ENCODE measurements around the gene COL16A1. TPM values are rescaled to one million over a fixed set of nuclear protein-coding genes. Genes with fewer than 3 reads are reported as not detected.

COL16A1 gene
- total and polyA plus RNA-seq, 2 of the 4 experiments (the other 2 are of a cell fraction): 34.2 to 62.8 TPM

GRCh38 chr1:31671147-31671546 lies 32.7 kb downstream of the COL16A1 start:
- H3K4me1 ChIP-seq (ENCODE audit: control insufficient read depth, insufficient read depth, low read length): peaks cover 12% of the 10 kb centered on the region
- no peaks in the 10 kb centered on the region for H4K20me1 ChIP-seq (ENCODE audit: insufficient read depth, low read length)
- no peak overlapping the region for H3K4me2 ChIP-seq (ENCODE audit: low read depth, low read length)
- no peak for ATAC-seq (ENCODE audit: low read depth)
- peaks cover 7% of the 10 kb centered on the region; the same call in 1 of the 2 replicates for H3K9me1 ChIP-seq (ENCODE audit: insufficient read depth, low read length)
- H3K14ac ChIP-seq (replicated peaks; ENCODE audit: low read depth, low read length): no peak overlapping the region
- H2AK9ac ChIP-seq (replicated peaks; ENCODE audit: low read depth, low read length, poor library complexity): no peak overlapping the region
- DNase-seq: no peak
- no peak overlapping the region for H2BK5ac ChIP-seq (ENCODE audit: low read depth, low read length, poor library complexity, severe bottlenecking)
- intact Hi-C loops (cut with micrococcal nuclease) (no loop called here), dilution Hi-C loops (cut with HindIII; ENCODE audit: low sequenced_read_pairs, unreplicated experiment) (no loop called here), in situ Hi-C loops (cut with MboI; ENCODE audit: low sequenced_read_pairs) (no loop called here)
- H3K79me1 ChIP-seq (ENCODE audit: low read depth in 1 of 2, low read length in 2 of 2): peaks cover 0 to 3% of the 10 kb centered on the region in 2 experiments; a peak in 1 of 4 replicates
- no peak overlapping the region for H3K9ac ChIP-seq (ENCODE audit: low read depth, low read length)
- no peak overlapping the region for H4K8ac ChIP-seq (ENCODE audit: low read depth in 2 of 2, low read length in 2 of 2)
- H2AK5ac ChIP-seq (ENCODE audit: low read depth, low read length): no peak overlapping the region
- WGBS, 2 experiments (ENCODE audit: extremely low coverage in 2 of 2, insufficient read length in 1 of 2): 93% methylated on average over 8 of the region's 11 CpGs; no CpG with 5 or more reads in 1 of the 2 experiments
- H3K36me3 ChIP-seq (ENCODE audit: control insufficient read depth, insufficient read depth, low read length): peaks cover 68% of the 10 kb centered on the region
- no peak overlapping the region for H2BK20ac ChIP-seq (ENCODE audit: low read depth, low read length)
- no TSS peak for BruUV-seq (replicated peaks)
- H3K18ac ChIP-seq (ENCODE audit: low read depth, low read length): no peak overlapping the region
- no peak overlapping the region for H4K91ac ChIP-seq (ENCODE audit: insufficient read depth, low read depth, low read length)
- TF ChIP-seq SMC3 (IDR thresholded peaks at IDR 0.05; ENCODE audit: low read depth, low read length) (no peak), NFE2L2 (IDR thresholded peaks at IDR 0.05; ENCODE audit: low read depth, low read length) (no peak), BHLHE40 (IDR thresholded peaks at IDR 0.05; ENCODE audit: low read depth, low read length) (no peak), FOS (IDR thresholded peaks at IDR 0.05; ENCODE audit: low read depth, low read length) (no peak), RFX5 (IDR thresholded peaks at IDR 0.05; ENCODE audit: low read depth, low read length) (no peak), CTCF (conservative IDR thresholded peaks at IDR 0.05; ENCODE audit: low read depth, low read length) (no peak), POLR2A (IDR thresholded peaks at IDR 0.05; ENCODE audit: low read depth, low read length) (no peak), CHD1 (IDR thresholded peaks at IDR 0.05; ENCODE audit: low read depth, low read length) (no peak), RAD21 (IDR thresholded peaks at IDR 0.05; ENCODE audit: low read length) (no peak), MAFK (IDR thresholded peaks at IDR 0.05; ENCODE audit: low read depth, low read length) (no peak), RCOR1 (IDR thresholded peaks at IDR 0.05; ENCODE audit: insufficient replicate concordance, low read length) (no peak), CEBPB (IDR thresholded peaks at IDR 0.05; ENCODE audit: low read depth, low read length) (no peak), MAZ (IDR thresholded peaks at IDR 0.05; ENCODE audit: borderline replicate concordance, low read depth, low read length) (no peak), MXI1 (IDR thresholded peaks at IDR 0.05; ENCODE audit: borderline replicate concordance, low read depth, low read length) (no peak)
- TF ChIP-seq, protein P1, sequence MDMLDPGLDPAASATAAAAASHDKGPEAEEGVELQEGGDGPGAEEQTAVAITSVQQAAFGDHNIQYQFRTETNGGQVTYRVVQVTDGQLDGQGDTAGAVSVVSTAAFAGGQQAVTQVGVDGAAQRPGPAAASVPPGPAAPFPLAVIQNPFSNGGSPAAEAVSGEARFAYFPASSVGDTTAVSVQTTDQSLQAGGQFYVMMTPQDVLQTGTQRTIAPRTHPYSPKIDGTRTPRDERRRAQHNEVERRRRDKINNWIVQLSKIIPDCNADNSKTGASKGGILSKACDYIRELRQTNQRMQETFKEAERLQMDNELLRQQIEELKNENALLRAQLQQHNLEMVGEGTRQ (IDR thresholded peaks at IDR 0.05; ENCODE audit: low read depth, low read length): no peak
- TF ChIP-seq, protein P2, sequence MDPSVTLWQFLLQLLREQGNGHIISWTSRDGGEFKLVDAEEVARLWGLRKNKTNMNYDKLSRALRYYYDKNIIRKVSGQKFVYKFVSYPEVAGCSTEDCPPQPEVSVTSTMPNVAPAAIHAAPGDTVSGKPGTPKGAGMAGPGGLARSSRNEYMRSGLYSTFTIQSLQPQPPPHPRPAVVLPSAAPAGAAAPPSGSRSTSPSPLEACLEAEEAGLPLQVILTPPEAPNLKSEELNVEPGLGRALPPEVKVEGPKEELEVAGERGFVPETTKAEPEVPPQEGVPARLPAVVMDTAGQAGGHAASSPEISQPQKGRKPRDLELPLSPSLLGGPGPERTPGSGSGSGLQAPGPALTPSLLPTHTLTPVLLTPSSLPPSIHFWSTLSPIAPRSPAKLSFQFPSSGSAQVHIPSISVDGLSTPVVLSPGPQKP (IDR thresholded peaks at IDR 0.05; ENCODE audit: borderline replicate concordance, low read depth, low read length): no peak
- H3K27me3 ChIP-seq (ENCODE audit: control insufficient read depth, insufficient read depth, low read length): no peaks in the 10 kb centered on the region
- H3K9me3 ChIP-seq (ENCODE audit: control insufficient read depth, insufficient read depth, low read length): no peaks in the 10 kb centered on the region
- POLR2A ChIA-PET (ENCODE audit: unreplicated experiment): no interaction called here
- H2BK120ac ChIP-seq (ENCODE audit: low read depth, low read length): no peak overlapping the region
- no peak overlapping the region for H2AFZ ChIP-seq (replicated peaks; ENCODE audit: low read length, poor library complexity)
- no peak overlapping the region for H2BK15ac ChIP-seq (ENCODE audit: low read depth, low read length)
- H3K4me3 ChIP-seq (ENCODE audit: insufficient read depth, low read depth, low read length): no peak overlapping the region
- no peak overlapping the region for H3K4ac ChIP-seq (ENCODE audit: low read depth, low read length)
- H3K27ac ChIP-seq (ENCODE audit: insufficient read depth, low read length): no peak overlapping the region
- CTCF ChIA-PET: no interaction called here
- H4K5ac ChIP-seq (ENCODE audit: low read depth, low read length): no peak overlapping the region
- H3K23ac ChIP-seq (ENCODE audit: low read depth, low read length): no peak overlapping the region
- no peak overlapping the region for H3K56ac ChIP-seq (ENCODE audit: extremely low read depth, insufficient read depth, low read length)

Measured in IMR-90 (cell line).